HG03521 (cell line): Measurements from ENCODE around the gene RAD51B.

ENCODE experiments used
- ATAC-seq: cut with Tn5 transposase; IDR thresholded peaks from one replicate; pipeline ENCODE4 v1.9.1; 2021; ENCODE audit warnings: mild to moderate bottlenecking, moderate library complexity; ENCODE audit not compliant: unreplicated experiment

Gene RAD51B

DNA sequence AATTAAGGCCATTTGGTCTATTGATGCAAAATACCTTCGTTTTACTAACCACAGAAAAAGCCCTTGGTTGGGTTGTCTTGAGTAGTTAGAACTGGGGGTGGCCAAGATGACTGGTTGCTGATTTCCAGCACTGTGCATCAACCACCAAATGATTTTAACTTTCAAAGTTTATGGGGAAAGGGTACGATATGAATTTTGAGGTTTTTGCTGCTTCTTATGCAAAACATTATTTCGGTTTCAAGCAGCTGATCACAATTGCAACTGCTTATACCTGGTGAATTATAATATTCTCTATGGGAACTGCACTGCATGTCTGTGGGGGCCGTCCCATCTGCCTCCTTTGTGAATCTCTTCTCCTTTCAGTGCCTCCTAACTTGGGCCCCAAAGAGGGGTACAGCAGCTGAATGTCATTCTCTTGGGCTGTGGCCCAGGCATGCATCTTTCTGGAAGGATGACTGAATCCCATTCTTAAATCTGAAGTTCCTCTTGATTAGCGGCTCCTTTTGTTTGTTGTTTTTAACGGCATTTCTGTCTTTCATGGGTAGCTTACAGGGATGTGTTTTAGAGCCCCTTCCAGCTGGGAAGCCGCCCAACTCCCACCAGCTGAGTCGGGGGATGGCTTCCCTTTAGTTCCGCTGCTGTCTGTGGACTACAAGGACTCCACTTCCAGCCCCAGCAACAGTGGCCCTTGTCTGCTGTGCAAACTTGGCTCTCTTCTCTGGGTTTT, 493.5 kb downstream of the RAD51B start:
- ATAC-seq, result peak; percentile 83

DNA sequence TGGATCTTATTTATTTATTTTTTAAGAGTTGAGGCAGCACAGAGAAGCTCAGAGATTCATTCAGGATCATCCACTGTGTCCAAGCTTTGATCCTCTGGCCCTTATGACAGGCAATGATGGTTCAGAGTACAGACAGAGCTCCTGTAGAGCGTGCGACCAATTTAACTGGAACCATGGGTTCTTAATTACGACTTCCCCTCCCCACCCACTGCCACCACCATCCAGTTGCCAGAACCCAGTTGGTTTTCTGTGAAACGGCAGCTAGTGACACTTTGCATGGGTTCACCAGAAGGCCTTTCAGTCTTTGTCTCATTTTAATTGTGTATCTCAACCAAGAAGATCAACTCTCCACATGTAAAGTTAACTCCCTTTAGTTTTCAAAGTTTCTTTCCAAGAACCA, 495.1 kb downstream of the RAD51B start:
- no peak for ATAC-seq

GRCh38 chr14:68315081-68315480, 495.5 kb downstream of the RAD51B start:
- ATAC-seq, result no peak

- no peak for ATAC-seq
These were observed 496.7 kb downstream of the RAD51B start for GRCh38 chr14:68316078-68316868.

DNA sequence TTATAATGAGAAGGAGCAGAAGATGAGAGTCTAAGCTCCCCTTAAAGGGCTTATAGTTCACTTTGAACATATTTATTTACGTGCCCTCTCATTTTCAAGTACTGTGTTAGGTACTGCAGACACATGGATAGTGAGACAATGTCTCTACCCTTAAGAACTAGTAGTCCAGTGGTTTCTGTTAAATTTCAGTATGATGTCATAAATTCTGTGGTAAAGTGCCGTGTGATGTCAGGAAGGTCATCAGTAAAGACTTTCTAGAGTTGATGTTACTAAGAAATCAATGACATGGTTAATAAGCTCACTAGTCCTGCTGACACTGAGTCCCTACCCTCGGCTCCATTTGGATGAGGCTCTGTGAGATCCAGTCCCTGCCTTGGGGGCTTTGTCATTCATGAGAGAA, 497.7 kb downstream of the RAD51B start:
- no peak for ATAC-seq

DNA sequence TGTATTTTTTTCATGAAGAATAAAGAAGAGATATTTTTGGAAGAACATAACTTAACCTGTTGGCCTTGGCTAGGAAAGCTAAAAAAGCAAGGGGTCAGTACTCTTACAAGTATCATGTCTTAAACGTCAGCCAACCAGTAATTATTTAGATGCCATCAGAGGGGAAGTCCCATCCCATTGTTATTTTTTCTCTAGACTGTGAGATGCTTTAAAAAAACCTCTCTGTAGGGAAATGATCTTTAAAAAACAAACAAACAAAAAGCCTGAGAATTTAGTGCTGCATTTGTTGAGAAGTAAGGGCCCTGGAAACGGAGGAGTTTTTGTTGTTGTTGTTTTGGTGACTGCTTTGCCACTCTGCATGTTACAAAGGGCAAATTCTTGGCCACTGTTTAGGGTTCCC, 499.2 kb downstream of the RAD51B start:
- no peak for ATAC-seq

- ATAC-seq, result no peak
These were observed 500.9 kb downstream of the RAD51B start for GRCh38 chr14:68320495-68320894.

DNA sequence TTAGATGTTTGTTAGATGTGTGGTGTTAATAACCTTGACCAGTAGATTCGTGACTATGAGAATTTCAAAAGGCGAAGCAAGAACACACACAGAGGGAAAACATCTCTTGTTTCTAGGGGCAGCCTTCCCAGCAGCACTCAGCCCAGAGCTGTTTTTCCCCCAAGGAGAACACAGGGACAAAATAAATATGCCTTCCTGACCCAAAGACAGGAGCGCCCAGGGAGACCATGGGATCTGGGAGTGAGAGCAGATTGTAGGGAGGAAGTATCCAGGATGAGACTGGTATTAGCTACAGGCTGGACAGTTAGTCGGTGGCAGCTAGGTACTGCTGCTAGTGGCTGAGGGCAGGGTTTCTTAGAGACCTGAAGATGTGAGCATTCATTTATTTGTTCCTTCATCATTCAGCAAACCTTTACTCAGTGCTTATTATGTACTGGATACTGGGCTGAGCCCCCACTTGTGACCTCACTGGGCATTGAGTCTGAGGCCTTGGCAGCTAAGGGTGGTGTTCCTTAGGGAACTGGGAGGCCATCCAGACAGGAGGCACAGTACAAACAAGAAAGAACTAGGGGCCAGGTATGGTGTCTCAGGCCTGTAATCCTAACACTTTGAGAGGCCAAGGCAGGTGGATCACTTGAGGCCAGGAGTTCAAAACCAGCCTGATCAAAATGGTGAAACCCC, 503.5 kb downstream of the RAD51B start:
- ATAC-seq, result no peak

DNA sequence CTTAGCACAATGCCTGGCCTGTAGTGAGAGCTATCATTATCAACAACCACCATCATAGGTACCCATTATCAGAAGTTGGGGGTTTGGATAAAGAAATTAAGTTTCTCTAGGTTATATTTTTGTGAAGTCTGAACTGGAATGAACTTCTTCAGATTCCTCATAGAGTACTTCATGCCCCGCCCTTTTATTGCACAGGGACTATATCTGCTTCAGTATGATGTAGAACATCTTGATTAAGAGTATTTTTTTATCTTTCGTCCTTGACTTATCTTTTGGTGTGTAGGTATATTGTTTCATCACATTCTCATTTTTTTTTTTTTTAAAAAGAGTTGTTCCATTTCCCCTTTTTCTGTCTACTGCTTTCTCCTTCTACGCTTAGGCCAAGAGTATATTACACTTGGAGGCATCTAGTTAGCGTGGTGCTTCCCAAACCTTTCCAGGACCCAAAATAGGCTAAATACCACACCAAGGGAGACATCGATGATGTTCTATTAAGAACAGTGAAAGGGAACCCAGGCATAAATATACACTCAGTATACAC, 505.8 kb downstream of the RAD51B start:
- no peak for ATAC-seq

- no peak for ATAC-seq
These were observed 507.7 kb downstream of the RAD51B start for GRCh38 chr14:68327231-68327630.

DNA sequence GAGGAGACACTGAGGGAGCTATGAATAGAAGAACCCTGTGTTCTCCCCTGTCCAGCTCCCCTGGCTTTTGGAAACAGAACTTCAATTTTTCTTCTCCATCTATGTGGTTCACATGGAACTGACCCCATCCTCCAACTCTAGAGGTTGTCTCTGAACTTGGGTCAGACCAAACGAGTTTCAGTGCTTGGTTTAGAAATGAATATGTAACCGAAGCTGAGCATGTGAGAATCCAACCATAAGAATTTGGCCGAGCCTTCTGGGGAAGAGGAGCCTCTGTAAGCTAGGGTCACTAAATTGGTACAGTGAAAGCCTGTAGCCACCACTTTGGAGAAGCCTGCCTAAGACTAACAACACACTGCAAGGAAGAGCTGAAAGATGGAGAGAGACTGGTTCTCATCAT, 508.9 kb downstream of the RAD51B start:
- no peak for ATAC-seq

DNA sequence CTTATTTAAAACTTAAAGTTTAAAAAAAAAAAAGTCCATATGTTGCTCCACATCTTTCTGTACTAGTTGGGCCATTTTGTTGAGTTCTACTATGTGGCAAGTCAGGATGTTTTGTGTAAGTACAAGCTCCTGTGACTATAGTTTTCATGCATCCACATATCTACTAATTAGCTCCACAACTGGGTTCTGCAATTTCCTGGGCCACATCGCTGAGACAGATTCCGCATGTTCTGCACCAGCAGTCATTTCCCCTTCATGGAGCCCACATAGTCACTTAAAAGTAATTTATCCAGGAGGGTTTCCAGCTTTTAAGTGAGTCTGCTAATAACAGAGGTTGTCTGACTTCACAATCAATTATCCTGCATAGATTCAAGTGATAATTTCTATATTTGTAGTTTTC, 511.8 kb downstream of the RAD51B start:
- ATAC-seq, result no peak

GRCh38 chr14:68331991-68332390, 512.4 kb downstream of the RAD51B start:
- ATAC-seq, result no peak

DNA sequence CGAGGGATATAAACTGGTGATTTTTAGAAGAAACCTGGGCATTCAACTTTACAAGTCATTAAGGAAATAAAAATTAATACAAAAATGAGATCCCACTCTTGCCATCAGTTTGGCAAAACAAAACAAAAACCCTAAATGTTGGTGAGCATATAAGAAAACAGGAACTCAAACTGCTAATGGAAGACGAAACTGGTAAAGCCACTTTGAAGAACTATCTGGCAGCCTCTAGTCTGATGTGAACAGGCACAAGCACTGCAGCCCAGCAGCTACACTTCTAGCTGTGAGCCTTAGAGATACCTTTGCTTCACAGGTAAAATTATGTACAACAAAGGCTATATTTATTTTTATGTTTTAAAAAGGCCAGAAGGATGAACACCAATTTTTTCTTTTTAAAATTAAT, 513.7 kb downstream of the RAD51B start:
- ATAC-seq, result no peak

DNA sequence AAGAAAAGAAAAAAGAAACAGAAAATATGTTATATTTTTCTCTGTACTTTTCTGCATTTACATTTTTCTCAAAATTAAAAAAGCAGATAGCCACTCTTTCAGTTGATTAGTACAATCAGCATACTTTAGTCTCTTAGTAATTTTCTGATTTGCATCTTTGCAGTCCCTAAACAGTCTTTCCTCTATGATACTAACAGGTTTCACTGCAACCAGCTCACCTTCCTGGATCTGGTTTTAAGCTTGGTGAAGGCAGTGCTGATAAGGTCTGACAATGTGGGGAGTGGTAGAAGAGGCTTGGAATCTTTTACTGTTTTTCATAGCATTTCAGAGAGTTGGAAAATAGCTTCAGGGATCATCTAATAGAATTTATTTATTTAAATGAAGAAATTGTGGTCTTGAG, 515.7 kb downstream of the RAD51B start:
- no peak for ATAC-seq

DNA sequence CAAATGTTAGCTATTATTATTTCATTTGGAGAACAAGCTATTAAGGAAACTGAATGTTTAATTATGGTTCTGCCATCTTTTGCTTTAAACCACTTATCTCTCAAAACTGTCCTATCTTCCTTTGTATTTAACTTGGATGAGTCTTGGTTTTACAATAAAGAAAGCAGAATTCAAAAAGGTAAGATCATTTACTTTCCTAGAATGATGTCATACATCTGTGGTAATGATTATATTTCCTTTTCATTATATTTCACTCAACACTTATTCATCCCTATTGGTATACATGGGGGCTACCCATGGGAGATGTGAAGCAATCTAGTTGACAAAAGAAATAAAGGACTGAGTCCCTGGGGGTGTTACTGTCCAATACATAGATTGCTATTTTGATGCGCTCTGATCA, 516.6 kb downstream of the RAD51B start:
- ATAC-seq, result no peak

DNA sequence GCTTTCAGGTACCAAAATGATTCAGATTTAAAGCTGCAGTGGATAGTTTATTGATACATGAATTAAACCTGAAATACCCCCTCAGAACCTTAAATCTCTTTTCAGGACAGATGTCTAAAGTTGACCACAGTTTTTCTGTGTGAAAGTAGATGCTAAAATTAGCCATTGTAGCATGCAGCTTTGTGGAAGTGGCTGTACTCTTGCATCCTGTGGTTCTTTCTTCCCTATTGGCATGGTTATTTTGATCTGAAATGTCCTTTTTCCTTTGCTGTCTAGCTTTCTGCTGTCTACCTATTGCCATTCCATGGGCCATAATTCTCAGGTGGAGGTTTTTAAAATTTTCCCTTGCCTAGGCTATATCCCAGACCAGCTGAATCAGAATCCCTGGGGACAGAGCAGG, 517.7 kb downstream of the RAD51B start:
- ATAC-seq, result no peak

- ATAC-seq, result no peak
These were observed 520.7 kb downstream of the RAD51B start for GRCh38 chr14:68340262-68340661.

GRCh38 chr14:68341411-68342212, 522.0 kb downstream of the RAD51B start:
- ATAC-seq, result no peak

DNA sequence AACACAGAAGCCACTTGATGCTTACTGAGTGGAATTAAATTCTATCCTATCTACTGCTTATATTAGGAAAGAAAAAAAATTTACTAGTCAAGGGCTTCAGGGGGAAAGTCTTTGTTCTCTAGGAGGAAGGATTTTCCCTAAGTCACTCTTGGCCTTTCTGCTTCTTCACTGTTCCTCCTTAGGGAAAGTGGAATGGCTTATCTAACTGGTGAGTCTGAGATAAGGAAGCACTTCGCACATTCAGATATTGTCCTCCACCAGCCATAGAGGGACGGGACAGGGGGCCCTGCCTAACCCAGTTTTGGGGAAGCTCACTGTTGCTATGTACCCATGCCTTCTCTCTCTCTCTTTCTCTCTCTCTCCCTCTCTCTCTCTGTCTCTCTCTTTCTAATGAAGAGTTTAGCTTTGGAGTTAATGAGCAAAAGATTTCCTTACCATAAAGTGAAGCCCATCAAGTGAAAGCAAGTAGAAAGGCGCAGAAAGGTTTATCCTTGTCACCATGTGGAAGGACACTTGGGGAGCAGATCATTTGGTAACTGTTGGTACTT, 522.7 kb downstream of the RAD51B start:
- ATAC-seq, result no peak
